Natural killer cell (primary cell): ENCODE results near the gene SERPINI1. TPM values are rescaled to one million over a fixed set of nuclear protein-coding genes. Genes with fewer than 3 reads are reported as not detected.

Experiments used
- ATAC-seq, 3 donors: fragments of 150-1000 bp in 2 of 3; fragments of 200-7000 bp in 1 of 3; cut with Tn5 transposase; 1 replicate in 1 of 3; 2 replicates in 2 of 3; pipeline ENCODE4 v1.10.0; 2021; ENCODE audit warnings: mild to moderate bottlenecking in 2 of 3, moderate library complexity in 2 of 3
- DNase-seq, 2 donors: peaks; one replicate each; pipeline versions ENCODE4 v3.0.0 to v3.0.0-alpha.2; 2013 to 2021; ENCODE audit warnings: mixed read lengths in 1 of 2
- H3K27ac ChIP-seq: one replicate; pipeline ENCODE4 v1.5.1; 2013; ENCODE audit warnings: mild to moderate bottlenecking, low read length
- H3K27me3 ChIP-seq: one replicate; pipeline ENCODE4 v1.6.1; 2013; ENCODE audit warnings: low read length; ENCODE audit not compliant: control insufficient read depth, insufficient read depth
- H3K36me3 ChIP-seq: one replicate; pipeline ENCODE4 v1.6.1; 2013; ENCODE audit warnings: low read length; ENCODE audit not compliant: control insufficient read depth, insufficient read depth
- H3K4me1 ChIP-seq: one replicate; pipeline ENCODE4 v1.6.1; 2013; ENCODE audit warnings: low read length; ENCODE audit not compliant: control insufficient read depth, insufficient read depth
- H3K4me3 ChIP-seq: one replicate; pipeline ENCODE4 v1.5.1; 2013; ENCODE audit warnings: low read length
- H3K9me3 ChIP-seq: one replicate; pipeline ENCODE4 v1.6.1; 2013; ENCODE audit warnings: low read length; ENCODE audit not compliant: control insufficient read depth, insufficient read depth
- H3K27ac Mint-ChIP-seq, 2 donors: one replicate each; pipeline ENCODE4 v1.8.0; 2022; ENCODE audit warnings: mild to moderate bottlenecking in 2 of 2, mixed read lengths in 2 of 2, moderate library complexity in 1 of 2
- H3K27me3 Mint-ChIP-seq, 2 donors: one replicate each; pipeline ENCODE4 v1.8.0; 2022; ENCODE audit warnings: low read depth in 2 of 2, mixed read lengths in 2 of 2
- H3K36me3 Mint-ChIP-seq: one replicate; pipeline ENCODE4 v1.8.0; 2022; ENCODE audit warnings: mixed read lengths
- H3K4me1 Mint-ChIP-seq, 2 donors: one replicate each; pipeline ENCODE4 v1.8.0; 2022; ENCODE audit warnings: mixed read lengths in 2 of 2
- H3K4me3 Mint-ChIP-seq: one replicate; pipeline ENCODE4 v1.8.0; 2022; ENCODE audit warnings: mild to moderate bottlenecking, moderate library complexity, mixed read lengths
- H3K9me3 Mint-ChIP-seq, 2 donors: one replicate each; pipeline ENCODE4 v1.8.0; 2022; ENCODE audit warnings: mixed read lengths in 2 of 2
- intact Hi-C: fragments of 100-400 bp; cut with micrococcal nuclease; formaldehyde crosslinking; loops from one replicate; pipeline ENCODE4 v1.14.2; 2022
- total RNA-seq, 4 donors: library from RNA; stranded (reverse); fragments of 120-200 nt in 1 of 4; gene quantifications; one replicate each; pipeline versions ENCODE4 v1.2.3 to v1.2.4, GENCODE V29; 2013 to 2022
- TF ChIP-seq, protein P1 (sequence below): fragments of 200-600 bp; IDR thresholded peaks from one replicate; pipeline ENCODE4 v1.8.0; 2022; ENCODE audit warnings: antibody characterized with exemption

SERPINI1 gene
- total RNA-seq, 3 donors from 2014 or later (not counting 1 experiment from before 2014, with no cell fraction given): 5.6 to 9.3 (median 8.5) TPM

DNA sequence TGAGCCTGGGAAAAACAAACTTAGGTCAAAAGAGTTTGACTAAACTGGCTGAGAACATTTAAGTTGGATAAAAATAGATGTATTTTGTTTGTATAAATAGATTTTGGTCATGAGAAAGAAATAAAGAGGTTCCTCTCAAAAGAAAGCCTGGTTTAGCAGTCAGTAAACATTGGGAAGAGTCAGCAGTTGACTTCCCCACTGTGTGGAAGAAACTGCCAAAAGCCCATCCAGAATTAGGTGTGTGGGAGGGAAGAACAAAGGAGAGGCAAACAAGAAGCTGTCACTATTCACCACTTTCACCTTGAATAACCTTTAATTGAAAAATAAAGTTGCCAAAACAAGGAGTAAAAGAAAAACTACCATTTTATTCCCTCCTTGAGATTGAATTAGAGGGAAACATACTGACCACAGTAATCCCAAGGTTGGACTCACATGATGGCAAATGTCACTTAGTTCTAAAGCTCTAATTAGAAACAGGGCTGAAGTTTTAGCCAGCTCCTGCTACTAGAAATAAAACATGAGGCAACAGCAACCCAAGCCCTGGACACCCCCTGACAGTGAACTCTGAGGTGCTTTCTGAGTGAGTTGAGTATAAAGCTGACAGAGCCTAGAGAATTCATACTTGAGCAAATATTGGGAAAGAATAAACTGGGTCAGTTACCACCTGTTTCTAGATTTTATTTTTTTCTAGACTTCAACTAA lies 139.3 kb downstream of the SERPINI1 start:
- H3K9me3 ChIP-seq: no peaks in the 10 kb centered on the region
- H3K4me3 Mint-ChIP-seq: no peak overlapping the region
- no peaks in the 10 kb centered on the region for H3K4me1 Mint-ChIP-seq
- TF ChIP-seq, protein P1, sequence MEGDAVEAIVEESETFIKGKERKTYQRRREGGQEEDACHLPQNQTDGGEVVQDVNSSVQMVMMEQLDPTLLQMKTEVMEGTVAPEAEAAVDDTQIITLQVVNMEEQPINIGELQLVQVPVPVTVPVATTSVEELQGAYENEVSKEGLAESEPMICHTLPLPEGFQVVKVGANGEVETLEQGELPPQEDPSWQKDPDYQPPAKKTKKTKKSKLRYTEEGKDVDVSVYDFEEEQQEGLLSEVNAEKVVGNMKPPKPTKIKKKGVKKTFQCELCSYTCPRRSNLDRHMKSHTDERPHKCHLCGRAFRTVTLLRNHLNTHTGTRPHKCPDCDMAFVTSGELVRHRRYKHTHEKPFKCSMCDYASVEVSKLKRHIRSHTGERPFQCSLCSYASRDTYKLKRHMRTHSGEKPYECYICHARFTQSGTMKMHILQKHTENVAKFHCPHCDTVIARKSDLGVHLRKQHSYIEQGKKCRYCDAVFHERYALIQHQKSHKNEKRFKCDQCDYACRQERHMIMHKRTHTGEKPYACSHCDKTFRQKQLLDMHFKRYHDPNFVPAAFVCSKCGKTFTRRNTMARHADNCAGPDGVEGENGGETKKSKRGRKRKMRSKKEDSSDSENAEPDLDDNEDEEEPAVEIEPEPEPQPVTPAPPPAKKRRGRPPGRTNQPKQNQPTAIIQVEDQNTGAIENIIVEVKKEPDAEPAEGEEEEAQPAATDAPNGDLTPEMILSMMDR: no peak
- ATAC-seq (no peak), DNase-seq (no peak)
- no peaks in the 10 kb centered on the region for H3K4me1 ChIP-seq
- intact Hi-C loops: no loop called here
- H3K9me3 Mint-ChIP-seq: no peaks in the 10 kb centered on the region
- no peaks in the 10 kb centered on the region for H3K36me3 Mint-ChIP-seq
- H3K27me3 ChIP-seq: no peaks in the 10 kb centered on the region
- H3K27me3 Mint-ChIP-seq: no peaks in the 10 kb centered on the region
- H3K36me3 ChIP-seq: no peaks in the 10 kb centered on the region
- no peak overlapping the region for H3K27ac ChIP-seq
- H3K27ac Mint-ChIP-seq: no peak overlapping the region
- H3K4me3 ChIP-seq: no peak overlapping the region

Other genes with a start within 250 kb of the SERPINI1 start
- 1 to 10 TPM; 1.4 to 1.9 (median 1.5) TPM for gene WDR49, start 81.8 kb upstream of the SERPINI1 start, total RNA-seq
- 10 to 100 TPM; 50.6 to 58.3 (median 50.8) TPM for gene PDCD10, start 829 bp upstream of the SERPINI1 start, total RNA-seq